Activated T-helper 1 cell treated with anti-CD3 and anti-CD28 coated beads, Interleukin-12 subunit alpha, Interleukin-12 subunit beta, Interleukin-2, Interleukin-4 antibody, amounts not matched to agents 30 ng/mL and 10 ng/mL and 1 ng/mL, durations not matched to agents 14 hours and 24 hours and 36 hours (primary cell): Measurements from ENCODE around the gene APBA2. TPM values are rescaled to one million over a fixed set of nuclear protein-coding genes. Genes with fewer than 3 reads are reported as not detected.

Experiments used
- DNase-seq: peaks from one replicate; pipeline ENCODE4 v3.0.0; 2021; ENCODE audit warnings: low spot score
- H3K27ac Mint-ChIP-seq: one replicate; pipeline ENCODE4 v1.8.0; 2021; ENCODE audit warnings: mild to moderate bottlenecking, mixed read lengths
- H3K27me3 Mint-ChIP-seq: one replicate; pipeline ENCODE4 v1.8.0; 2022; ENCODE audit warnings: mild to moderate bottlenecking, moderate library complexity, mixed read lengths; ENCODE audit not compliant: insufficient read depth
- H3K36me3 Mint-ChIP-seq: one replicate; pipeline ENCODE4 v1.8.0; 2021; ENCODE audit warnings: low read depth, mixed read lengths
- H3K4me1 Mint-ChIP-seq: one replicate; pipeline ENCODE4 v1.8.0; 2021; ENCODE audit warnings: low read depth, mixed read lengths
- H3K4me3 Mint-ChIP-seq: one replicate; pipeline ENCODE4 v1.8.0; 2021; ENCODE audit warnings: mild to moderate bottlenecking, moderate library complexity, mixed read lengths
- H3K9me3 Mint-ChIP-seq: one replicate; pipeline ENCODE4 v1.8.0; 2021; ENCODE audit warnings: mixed read lengths
- intact Hi-C: fragments of 100-400 bp; cut with micrococcal nuclease; formaldehyde crosslinking; loops from one replicate; pipeline ENCODE4 v1.15.1; 2024
- total RNA-seq: library from RNA; stranded (reverse); gene quantifications from 2 replicates; pipeline ENCODE4 v1.2.3, GENCODE V29; 2022

The APBA2 gene
- total RNA-seq, 1 donor from 2014 or later: 0.80 TPM

- intact Hi-C loops: no loop called here
- H3K27ac Mint-ChIP-seq: no peak overlapping the region
- no peak for DNase-seq
- H3K9me3 Mint-ChIP-seq: no peaks in the 10 kb centered on the region
- H3K36me3 Mint-ChIP-seq: no peaks in the 10 kb centered on the region
- H3K27me3 Mint-ChIP-seq: peaks cover 1% of the 10 kb centered on the region
- no peak overlapping the region for H3K4me3 Mint-ChIP-seq
- H3K4me1 Mint-ChIP-seq: peaks cover 11% of the 10 kb centered on the region
These were observed 57.9 kb downstream of the APBA2 start for GRCh38 chr15:28943611-28944230.

- intact Hi-C loops: no loop called here
- H3K27ac Mint-ChIP-seq: no peak overlapping the region
- DNase-seq: no peak
- no peak overlapping the region for H3K4me3 Mint-ChIP-seq
- H3K27me3 Mint-ChIP-seq: peaks cover 2% of the 10 kb centered on the region
- no peaks in the 10 kb centered on the region for H3K36me3 Mint-ChIP-seq
- H3K9me3 Mint-ChIP-seq: no peaks in the 10 kb centered on the region
- peaks cover 15% of the 10 kb centered on the region for H3K4me1 Mint-ChIP-seq
These were observed 58.5 kb downstream of the APBA2 start for GRCh38 chr15:28944286-28944685.

- peaks cover 2% of the 10 kb centered on the region for H3K27me3 Mint-ChIP-seq
- H3K4me1 Mint-ChIP-seq: peaks cover 15% of the 10 kb centered on the region
- no peaks in the 10 kb centered on the region for H3K9me3 Mint-ChIP-seq
- no peak for DNase-seq
- no peak overlapping the region for H3K4me3 Mint-ChIP-seq
- intact Hi-C loops: no loop called here
- H3K27ac Mint-ChIP-seq: no peak overlapping the region
- H3K36me3 Mint-ChIP-seq: no peaks in the 10 kb centered on the region
These were observed 59.0 kb downstream of the APBA2 start for GRCh38 chr15:28944696-28945300.

GRCh38 chr15:28945626-28946230 lies 60.0 kb downstream of the APBA2 start:
- intact Hi-C loops: no loop called here
- Mint-ChIP-seq H3K4me3 (no peak overlapping the region), H3K27me3 (peaks cover 2% of the 10 kb centered on the region), H3K36me3 (no peaks in the 10 kb centered on the region), H3K9me3 (no peaks in the 10 kb centered on the region), H3K4me1 (peaks cover 15% of the 10 kb centered on the region), H3K27ac (no peak overlapping the region)
- DNase-seq: no peak

- peaks cover 9% of the 10 kb centered on the region for H3K4me1 Mint-ChIP-seq
- H3K36me3 Mint-ChIP-seq: no peaks in the 10 kb centered on the region
- H3K4me3 Mint-ChIP-seq: no peak overlapping the region
- H3K27ac Mint-ChIP-seq: no peak overlapping the region
- H3K9me3 Mint-ChIP-seq: no peaks in the 10 kb centered on the region
- intact Hi-C loops: no loop called here
- DNase-seq: no peak
- H3K27me3 Mint-ChIP-seq: peaks cover 2% of the 10 kb centered on the region
These were observed 61.0 kb downstream of the APBA2 start for GRCh38 chr15:28946803-28947202.

- H3K36me3 Mint-ChIP-seq: no peaks in the 10 kb centered on the region
- H3K4me3 Mint-ChIP-seq: no peak overlapping the region
- intact Hi-C loops: no loop called here
- H3K27me3 Mint-ChIP-seq: peaks cover 2% of the 10 kb centered on the region
- no peak for DNase-seq
- H3K4me1 Mint-ChIP-seq: peaks cover 9% of the 10 kb centered on the region
- no peaks in the 10 kb centered on the region for H3K9me3 Mint-ChIP-seq
- no peak overlapping the region for H3K27ac Mint-ChIP-seq
These were observed 61.5 kb downstream of the APBA2 start for GRCh38 chr15:28947221-28947674.

GRCh38 chr15:28948036-28948435 lies 62.3 kb downstream of the APBA2 start:
- Mint-ChIP-seq H3K27ac (no peak overlapping the region), H3K36me3 (no peaks in the 10 kb centered on the region), H3K4me3 (no peak overlapping the region), H3K27me3 (peaks cover 2% of the 10 kb centered on the region), H3K4me1 (peaks cover 9% of the 10 kb centered on the region), H3K9me3 (no peaks in the 10 kb centered on the region)
- intact Hi-C loops: no loop called here
- no peak for DNase-seq

GRCh38 chr15:28950916-28951315 lies 65.1 kb downstream of the APBA2 start:
- Mint-ChIP-seq H3K27me3 (peaks cover 2% of the 10 kb centered on the region), H3K27ac (no peak overlapping the region), H3K9me3 (no peaks in the 10 kb centered on the region), H3K4me1 (peaks cover 20% of the 10 kb centered on the region), H3K36me3 (no peaks in the 10 kb centered on the region), H3K4me3 (no peak overlapping the region)
- no peak for DNase-seq
- intact Hi-C loops: no loop called here

- intact Hi-C loops: no loop called here
- no peak for DNase-seq
- peaks cover 20% of the 10 kb centered on the region for H3K4me1 Mint-ChIP-seq
These were observed 67.1 kb downstream of the APBA2 start for GRCh38 chr15:28952666-28953491.

GRCh38 chr15:28953573-28954195 lies 67.9 kb downstream of the APBA2 start:
- H3K4me1 Mint-ChIP-seq: peaks cover 15% of the 10 kb centered on the region
- intact Hi-C loops: no loop called here
- H3K9me3 Mint-ChIP-seq: no peaks in the 10 kb centered on the region
- H3K4me3 Mint-ChIP-seq: no peak overlapping the region
- H3K27me3 Mint-ChIP-seq: peaks cover under 1% of the 10 kb centered on the region
- no peak for DNase-seq
- H3K36me3 Mint-ChIP-seq: no peaks in the 10 kb centered on the region
- no peak overlapping the region for H3K27ac Mint-ChIP-seq

More at GRCh38 chr15:28952666-28953491, 67.1 kb downstream of the APBA2 start:
- no peaks in the 10 kb centered on the region for H3K36me3 Mint-ChIP-seq
- no peak overlapping the region for H3K27ac Mint-ChIP-seq
- H3K9me3 Mint-ChIP-seq: no peaks in the 10 kb centered on the region
- H3K4me3 Mint-ChIP-seq: no peak overlapping the region
- H3K27me3 Mint-ChIP-seq: peaks cover 2% of the 10 kb centered on the region

- Mint-ChIP-seq H3K27me3 (no peaks in the 10 kb centered on the region), H3K27ac (no peak overlapping the region), H3K4me3 (no peak overlapping the region), H3K36me3 (no peaks in the 10 kb centered on the region), H3K4me1 (peaks cover 11% of the 10 kb centered on the region), H3K9me3 (no peaks in the 10 kb centered on the region)
- intact Hi-C loops: no loop called here
- no peak for DNase-seq
These were observed 68.8 kb downstream of the APBA2 start for GRCh38 chr15:28954466-28955159.
